Measurements from ENCODE around the gene LACTB. TPM values are rescaled to one million over a fixed set of nuclear protein-coding genes. Genes with fewer than 3 reads are reported as not detected.

LACTB gene
- total RNA-seq, 1 experiment from 2014 or later, result 20.2 TPM

GRCh38 chr15:63188247-63188925, 66.7 kb downstream of the LACTB start:
- in situ Hi-C loops (cut with HindIII; ENCODE audit: low pct_unique_long_range_greater_than_20kb, low sequenced_read_pairs), result no loop called here

DNA sequence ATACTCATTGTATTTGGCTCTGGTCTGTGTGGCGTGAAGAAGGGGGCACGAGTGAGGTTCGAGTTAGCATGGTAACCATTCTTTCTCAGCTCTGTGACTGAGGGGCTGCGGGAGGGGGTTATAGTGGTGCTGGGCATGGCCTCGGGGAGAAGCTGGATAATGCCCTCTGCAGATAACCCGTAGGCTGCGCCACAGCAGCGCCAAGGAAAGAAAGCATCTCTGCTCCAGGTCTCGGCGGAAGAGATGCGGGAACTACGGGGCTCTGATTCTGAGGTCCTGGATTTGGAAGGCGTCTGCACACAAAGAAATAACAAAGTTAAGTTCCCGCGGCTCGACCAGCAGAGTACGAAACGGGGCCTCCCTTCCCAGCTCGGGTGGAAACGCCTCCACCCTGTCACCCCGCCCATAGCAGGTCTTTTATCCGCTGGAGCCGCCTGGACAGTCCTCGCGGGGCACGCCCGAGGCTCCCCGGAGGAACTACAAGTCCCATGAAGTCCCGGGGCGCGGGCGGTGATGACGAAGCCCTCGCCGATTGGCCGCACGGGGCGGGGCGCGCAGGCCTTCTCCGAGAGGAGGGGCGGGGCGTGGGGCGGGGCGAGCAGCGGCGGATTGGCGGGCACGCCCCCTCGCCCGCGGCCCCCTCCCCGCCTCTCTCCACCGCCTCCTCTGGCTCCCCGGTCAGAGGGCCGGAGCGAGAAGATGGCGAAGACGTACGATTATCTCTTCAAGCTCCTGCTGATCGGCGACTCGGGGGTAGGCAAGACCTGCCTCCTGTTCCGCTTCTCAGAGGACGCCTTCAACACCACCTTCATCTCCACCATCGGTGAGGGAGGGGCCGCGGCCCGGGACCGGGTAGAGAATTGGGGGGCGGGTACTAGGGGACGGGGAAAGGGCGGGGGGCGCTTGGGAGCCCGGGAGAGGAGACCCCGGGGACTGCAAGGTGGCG, 67.5 kb downstream of the LACTB start, which contains the start of gene RAB8B:
Gene RAB8B, plus strand, starts transcription at position 681 of the 946 bp plus-strand sequence. Its CDS starts 19 bp downstream, at position 700.
- DNase-seq (ENCODE audit: low read depth), result peak; percentile 91
- in situ Hi-C loops (cut with HindIII; ENCODE audit: low pct_unique_long_range_greater_than_20kb, low sequenced_read_pairs), result no loop called here

More at GRCh38 chr15:63188247-63188925, 66.7 kb downstream of the LACTB start:
- no peak for DNase-seq (ENCODE audit: low read depth)

DNA sequence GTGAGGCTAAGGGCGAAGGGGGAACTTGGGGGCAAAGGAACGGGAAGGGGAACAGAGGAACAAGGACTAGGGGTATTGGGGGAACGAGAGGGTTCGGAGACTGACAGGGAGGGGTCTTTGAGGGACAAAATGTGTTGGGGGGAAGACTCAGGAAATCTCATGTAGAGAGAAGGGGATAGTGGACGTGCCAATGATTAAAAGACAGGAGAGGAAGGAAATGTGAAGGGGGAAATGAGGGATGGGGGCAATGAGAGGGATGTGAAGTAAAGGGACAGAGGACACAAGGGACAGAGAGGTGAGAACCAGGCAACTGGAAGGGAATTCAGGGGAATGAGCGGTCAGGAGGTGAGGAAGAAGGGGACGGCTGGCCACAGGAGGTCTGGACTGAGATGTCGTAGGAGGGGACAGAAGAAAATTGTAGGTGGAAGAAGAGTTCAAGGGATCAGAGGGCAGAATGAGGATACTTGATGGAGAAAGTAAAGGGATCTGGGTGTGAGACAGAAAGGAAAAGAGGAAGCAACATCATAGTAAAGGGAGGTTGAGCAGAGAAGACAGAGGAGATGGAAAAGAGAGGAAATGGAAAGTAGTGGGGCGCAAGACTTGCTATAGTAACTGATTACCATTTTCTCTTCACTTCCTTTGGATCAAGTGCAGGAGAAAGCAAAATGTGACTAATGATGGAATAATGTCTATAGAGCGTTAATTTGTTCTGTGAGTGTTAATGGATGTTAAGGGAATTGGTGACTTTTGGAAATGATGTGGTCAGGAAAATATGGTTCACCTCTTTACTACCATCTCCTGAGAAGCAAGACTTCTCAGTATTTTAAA, 68.5 kb downstream of the LACTB start:
- DNase-seq (ENCODE audit: low read depth), result peak; percentile 19
- in situ Hi-C loops (cut with HindIII; ENCODE audit: low pct_unique_long_range_greater_than_20kb, low sequenced_read_pairs), result no loop called here

- in situ Hi-C loops (cut with HindIII; ENCODE audit: low pct_unique_long_range_greater_than_20kb, low sequenced_read_pairs), result no loop called here
- no peak for DNase-seq (ENCODE audit: low read depth)
These were observed 69.3 kb downstream of the LACTB start for GRCh38 chr15:63190769-63191649.

Other genes starting within 250 kb of the LACTB start
- gene TPM1, start 79.1 kb upstream of the LACTB start, total RNA-seq (2014; rRNA removed; shearing (Covaris generic); ENCODE audit: low replicate concordance), result 681 and 770 TPM in 2 replicates
- gene RPS27L, start 35.6 kb downstream of the LACTB start, total RNA-seq (2014; rRNA removed; shearing (Covaris generic); ENCODE audit: low replicate concordance), result 227 and 360 TPM in 2 replicates
- 8.0 and 10.4 TPM in 2 replicates for gene RAB8B, start 67.7 kb downstream of the LACTB start, total RNA-seq (2014; rRNA removed; shearing (Covaris generic); ENCODE audit: low replicate concordance)
- 3.5 and 5.1 TPM in 2 replicates for gene APH1B, start 155.7 kb downstream of the LACTB start, total RNA-seq (2014; rRNA removed; shearing (Covaris generic); ENCODE audit: low replicate concordance)

Measured in Caki2 (cell line).